Suprapubic skin (tissue), 4 donors: ENCODE data around the gene ATF7IP2. TPM values are rescaled to one million over a fixed set of nuclear protein-coding genes. Genes with fewer than 3 reads are reported as not detected.
A peak's percentile ranks its signal among the peaks of the same experiment; 100 is the strongest.

Experiments used
- DNase-seq, 2 donors: peaks; one replicate each; pipeline ENCODE4 v3.0.0-alpha.2; 2019; ENCODE audit warnings: low spot score in 2 of 2
- H3K27ac ChIP-seq: fragments of 200-600 bp; sonication (generic); one replicate; pipeline ENCODE4 v1.5.1; 2019
- H3K27me3 ChIP-seq: fragments of 200-600 bp; sonication (generic); one replicate; pipeline ENCODE4 v1.5.1; 2019
- H3K36me3 ChIP-seq: fragments of 200-600 bp; sonication (generic); one replicate; pipeline ENCODE4 v1.5.1; 2019
- H3K4me1 ChIP-seq: fragments of 200-600 bp; sonication (generic); one replicate; pipeline ENCODE4 v1.5.1; 2019
- H3K4me3 ChIP-seq: fragments of 200-600 bp; sonication (generic); one replicate; pipeline ENCODE4 v1.5.1; 2019; ENCODE audit warnings: mild to moderate bottlenecking
- H3K9me3 ChIP-seq: fragments of 200-600 bp; sonication (generic); one replicate; pipeline ENCODE4 v1.5.1; 2019
- EP300 ChIP-seq: sonication (generic); formaldehyde crosslinking; IDR thresholded peaks from one replicate; pipeline ENCODE4 v1.6.1; 2017; ENCODE audit warnings: antibody characterized with exemption
- POLR2A ChIP-seq, 2 donors: fragments of 450-650 bp; IDR thresholded peaks; one replicate each; pipeline ENCODE4 v1.6.1; 2017; ENCODE audit warnings: antibody characterized with exemption in 2 of 2, mild to moderate bottlenecking in 2 of 2, moderate library complexity in 2 of 2
- POLR2AphosphoS5 ChIP-seq, 3 donors: sonication (generic); formaldehyde crosslinking; IDR thresholded peaks; one replicate each; pipeline ENCODE4 v1.6.1; 2017; ENCODE audit warnings: antibody characterized with exemption in 3 of 3
- WGBS: methylation state at CpG from one replicate; pipeline ENCODE4 v1.1.5; 2018; 5-methylcytosine and 5-hydroxymethylcytosine counted together
- total RNA-seq, 4 donors: library from RNA; depleted of rRNA; stranded (reverse); fragments of >200 nt; gene quantifications; one replicate each; pipeline ENCODE4 v1.1.0, GENCODE V29; 2016
- TF ChIP-seq, protein P1 (sequence below), 2 donors: fragments of 200-600 bp in 1 of 2; fragments of 450-650 bp in 1 of 2; sonication (generic) in 1 of 2; IDR thresholded peaks; one replicate each; pipeline ENCODE4 v1.5.1; 2016 to 2019; ENCODE audit warnings: antibody characterized with exemption in 2 of 2, mild to moderate bottlenecking in 1 of 2, moderate library complexity in 1 of 2

The ATF7IP2 gene
- total RNA-seq, 4 donors from 2014 or later, result 2.8 to 22.6 (median 10.1) TPM

- WGBS, result 89% methylated on average over 2 of the region's 2 CpGs
- Histone ChIP-seq H3K27ac (no peak overlapping the region), H3K27me3 (no peaks in the 10 kb centered on the region), H3K36me3 (no peaks in the 10 kb centered on the region), H3K4me3 (no peak overlapping the region), H3K9me3 (no peaks in the 10 kb centered on the region), H3K4me1 (no peaks in the 10 kb centered on the region)
- TF ChIP-seq, protein P1, sequence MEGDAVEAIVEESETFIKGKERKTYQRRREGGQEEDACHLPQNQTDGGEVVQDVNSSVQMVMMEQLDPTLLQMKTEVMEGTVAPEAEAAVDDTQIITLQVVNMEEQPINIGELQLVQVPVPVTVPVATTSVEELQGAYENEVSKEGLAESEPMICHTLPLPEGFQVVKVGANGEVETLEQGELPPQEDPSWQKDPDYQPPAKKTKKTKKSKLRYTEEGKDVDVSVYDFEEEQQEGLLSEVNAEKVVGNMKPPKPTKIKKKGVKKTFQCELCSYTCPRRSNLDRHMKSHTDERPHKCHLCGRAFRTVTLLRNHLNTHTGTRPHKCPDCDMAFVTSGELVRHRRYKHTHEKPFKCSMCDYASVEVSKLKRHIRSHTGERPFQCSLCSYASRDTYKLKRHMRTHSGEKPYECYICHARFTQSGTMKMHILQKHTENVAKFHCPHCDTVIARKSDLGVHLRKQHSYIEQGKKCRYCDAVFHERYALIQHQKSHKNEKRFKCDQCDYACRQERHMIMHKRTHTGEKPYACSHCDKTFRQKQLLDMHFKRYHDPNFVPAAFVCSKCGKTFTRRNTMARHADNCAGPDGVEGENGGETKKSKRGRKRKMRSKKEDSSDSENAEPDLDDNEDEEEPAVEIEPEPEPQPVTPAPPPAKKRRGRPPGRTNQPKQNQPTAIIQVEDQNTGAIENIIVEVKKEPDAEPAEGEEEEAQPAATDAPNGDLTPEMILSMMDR (IDR thresholded peaks at IDR 0.05), result no peak
- TF ChIP-seq POLR2AphosphoS5 (IDR thresholded peaks at IDR 0.05) (no peak), EP300 (no peak), POLR2A (IDR thresholded peaks at IDR 0.05) (no peak)
- DNase-seq, result no peak
Observed at GRCh38 chr16:10371592-10371991, 14.3 kb upstream of the ATF7IP2 start.

DNA sequence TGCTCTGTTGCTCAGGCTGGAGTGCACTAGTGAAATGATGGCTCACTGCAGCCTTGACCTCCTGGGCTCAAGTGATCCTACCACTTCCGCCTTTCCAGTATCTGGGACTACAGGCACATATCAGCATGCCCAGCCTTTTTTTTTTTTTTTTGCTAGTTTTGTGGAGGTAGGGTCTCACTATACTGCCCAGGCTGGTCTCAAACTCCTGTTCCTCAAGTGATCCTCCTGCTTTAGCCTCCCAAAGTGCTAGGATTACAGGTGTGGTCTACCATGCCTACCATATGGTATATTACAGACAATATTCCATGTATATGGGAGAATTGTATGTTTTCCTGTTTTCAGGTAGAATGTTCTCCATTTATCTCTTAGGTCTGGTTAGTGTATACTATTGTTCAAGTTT, 12.3 kb upstream of the ATF7IP2 start:
- Histone ChIP-seq H3K27me3 (no peaks in the 10 kb centered on the region), H3K36me3 (no peaks in the 10 kb centered on the region), H3K4me1 (no peaks in the 10 kb centered on the region), H3K4me3 (no peak overlapping the region), H3K27ac (no peak overlapping the region), H3K9me3 (no peaks in the 10 kb centered on the region)
- TF ChIP-seq, protein P1 (IDR thresholded peaks at IDR 0.05), result no peak
- TF ChIP-seq EP300, result no peak
- TF ChIP-seq POLR2A (IDR thresholded peaks at IDR 0.05), result no peak
- no peak for TF ChIP-seq POLR2AphosphoS5 (IDR thresholded peaks at IDR 0.05)
- no peak for DNase-seq
- 100% methylated on average over 1 of the region's 1 CpG for WGBS

DNA sequence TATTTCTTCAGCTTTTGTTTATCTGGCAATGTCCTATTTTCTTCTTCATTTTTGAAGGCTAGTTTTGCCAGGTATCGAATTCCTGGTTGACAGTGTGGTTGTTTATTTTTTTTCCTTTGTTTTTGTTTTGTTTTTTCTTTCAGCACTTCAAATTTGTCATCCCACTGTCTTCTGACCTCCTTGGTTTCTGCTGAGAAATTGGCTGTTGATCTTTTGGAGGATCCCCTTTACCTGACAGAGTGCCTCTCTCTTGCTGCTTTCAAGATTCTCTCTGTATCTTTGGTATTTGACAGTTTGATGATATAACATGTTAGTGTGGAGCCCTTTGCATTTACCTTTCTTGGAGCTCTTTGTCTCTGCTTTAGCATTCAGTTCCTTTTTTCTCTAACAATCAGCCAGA, 9.6 kb upstream of the ATF7IP2 start:
- no peaks in the 10 kb centered on the region for H3K9me3 ChIP-seq
- no peak overlapping the region for H3K4me3 ChIP-seq
- TF ChIP-seq, protein P1 (IDR thresholded peaks at IDR 0.05), result no peak
- TF ChIP-seq POLR2AphosphoS5 (IDR thresholded peaks at IDR 0.05) (no peak), EP300 (no peak), POLR2A (IDR thresholded peaks at IDR 0.05) (no peak)
- no peaks in the 10 kb centered on the region for H3K27me3 ChIP-seq
- no peaks in the 10 kb centered on the region for H3K36me3 ChIP-seq
- no peak for DNase-seq
- no peaks in the 10 kb centered on the region for H3K4me1 ChIP-seq
- no peak overlapping the region for H3K27ac ChIP-seq
- 91% methylated on average over 1 of the region's 1 CpG for WGBS

GRCh38 chr16:10383626-10384025, 2.2 kb upstream of the ATF7IP2 start:
- WGBS, result 82% methylated on average over 3 of the region's 3 CpGs
- Histone ChIP-seq H3K4me3 (no peak overlapping the region), H3K27me3 (peaks cover 3% of the 10 kb centered on the region), H3K27ac (no peak overlapping the region), H3K36me3 (no peaks in the 10 kb centered on the region), H3K9me3 (no peaks in the 10 kb centered on the region), H3K4me1 (no peaks in the 10 kb centered on the region)
- no peak for DNase-seq
- TF ChIP-seq POLR2AphosphoS5 (IDR thresholded peaks at IDR 0.05) (no peak), EP300 (no peak), POLR2A (IDR thresholded peaks at IDR 0.05) (no peak)
- TF ChIP-seq, protein P1 (IDR thresholded peaks at IDR 0.05), result no peak

GRCh38 chr16:10386517-10387100, 748 bp downstream of the ATF7IP2 start:
- no peak for DNase-seq
- Histone ChIP-seq H3K27me3 (peaks cover 3% of the 10 kb centered on the region), H3K9me3 (no peaks in the 10 kb centered on the region), H3K27ac (no peak overlapping the region), H3K4me3 (peak overlapping the region; percentile 59), H3K36me3 (no peaks in the 10 kb centered on the region), H3K4me1 (no peaks in the 10 kb centered on the region)
- WGBS, result 15% methylated on average over 14 of the region's 14 CpGs
- TF ChIP-seq POLR2A (IDR thresholded peaks at IDR 0.05), result no peak
- no peak for TF ChIP-seq POLR2AphosphoS5 (IDR thresholded peaks at IDR 0.05)
- TF ChIP-seq, protein P1 (IDR thresholded peaks at IDR 0.05), result no peak
- TF ChIP-seq EP300, result no peak
